AML-193 (cell line): ENCODE results near the gene KRT36.
A peak's percentile ranks its signal among the peaks of the same experiment; 100 is the strongest.

Source experiments
- DNase-seq, 2 experiments: peaks; one replicate each; lab custom pipeline; 2025; lab: John Stamatoyannopoulos, UW

Gene KRT36

GRCh38 chr17:41476866-41477815, 12.6 kb downstream of the KRT36 start:
- DNase-seq = no peak

- no peak for DNase-seq
Observed at GRCh38 chr17:41475421-41475820, 14.3 kb downstream of the KRT36 start.

GRCh38 chr17:41474863-41475262, 14.8 kb downstream of the KRT36 start:
- no peak for DNase-seq

GRCh38 chr17:41468346-41468745, 21.4 kb downstream of the KRT36 start:
- no peak for DNase-seq

- no peak for DNase-seq
Observed at GRCh38 chr17:41467561-41467960, 22.1 kb downstream of the KRT36 start.

GRCh38 chr17:41466988-41467387, 22.7 kb downstream of the KRT36 start, which contains the start of gene KRT32:
Gene KRT32, minus strand, starts transcription at chr17:41467386. Its CDS starts 61 bp downstream, at chr17:41467325.
- no peak for DNase-seq

- no peak for DNase-seq
Observed at GRCh38 chr17:41464682-41465081, 25.0 kb downstream of the KRT36 start.

- no peak for DNase-seq
Observed at GRCh38 chr17:41464173-41464572, 25.5 kb downstream of the KRT36 start.

- no peak for DNase-seq
Observed at GRCh38 chr17:41463746-41464145, 26.0 kb downstream of the KRT36 start.

- no peak for DNase-seq
Observed at GRCh38 chr17:41462705-41463104, 27.0 kb downstream of the KRT36 start.

- DNase-seq = no peak
Observed at GRCh38 chr17:41457676-41458075, 32.0 kb downstream of the KRT36 start.

GRCh38 chr17:41456204-41456603, 33.5 kb downstream of the KRT36 start:
- no peak for DNase-seq

GRCh38 chr17:41455236-41455635, 34.5 kb downstream of the KRT36 start:
- no peak for DNase-seq

GRCh38 chr17:41453066-41453465, 36.6 kb downstream of the KRT36 start:
- DNase-seq = no peak

GRCh38 chr17:41452281-41452680, 37.4 kb downstream of the KRT36 start:
- DNase-seq = peak; percentile 72 to 76

- DNase-seq = no peak
Observed at GRCh38 chr17:41451154-41451728, 38.5 kb downstream of the KRT36 start.

GRCh38 chr17:41449008-41449407, 40.7 kb downstream of the KRT36 start:
- DNase-seq = no peak

GRCh38 chr17:41448506-41448905, 41.2 kb downstream of the KRT36 start:
- no peak for DNase-seq

- no peak for DNase-seq
Observed at GRCh38 chr17:41446806-41447205, 42.9 kb downstream of the KRT36 start.

GRCh38 chr17:41444640-41445039, 45.1 kb downstream of the KRT36 start:
- no peak for DNase-seq

- DNase-seq = peak; percentile 7 to 21
Observed at GRCh38 chr17:41444186-41444585, 45.5 kb downstream of the KRT36 start.

- no peak for DNase-seq
Observed at GRCh38 chr17:41442739-41443138, 47.0 kb downstream of the KRT36 start.

GRCh38 chr17:41440531-41441033, 49.1 kb downstream of the KRT36 start, which contains the start of gene KRT38:
Gene KRT38, minus strand, starts transcription at chr17:41440983. Its CDS starts 62 bp downstream, at chr17:41440921.
- DNase-seq = no peak
